ENCODE results near the gene ATP7A.
"Not testable (repeated sequence)": the region's sequence is repeated elsewhere in the genome, so short reads cannot be mapped to it uniquely, and the experiment has no call there.

Gene ATP7A

GRCh38 chrX:78037881-78038280 lies 127.4 kb downstream of the ATP7A start:
- DNase-seq (ENCODE audit: low read depth): no peak

- no peak for DNase-seq (ENCODE audit: low read depth)
Measured at GRCh38 chrX:78042601-78043000, 132.1 kb downstream of the ATP7A start.

GRCh38 chrX:78046362-78046761 lies 135.9 kb downstream of the ATP7A start:
- no peak for DNase-seq (ENCODE audit: low read depth)

- no peak for DNase-seq (ENCODE audit: low read depth)
Measured at GRCh38 chrX:78048052-78048451, 137.6 kb downstream of the ATP7A start.

GRCh38 chrX:78063687-78064086 lies 153.2 kb downstream of the ATP7A start:
- DNase-seq (ENCODE audit: low read depth): no peak

GRCh38 chrX:78064152-78064551 lies 153.7 kb downstream of the ATP7A start:
- DNase-seq (ENCODE audit: low read depth): no peak

GRCh38 chrX:78064698-78065601 lies 154.5 kb downstream of the ATP7A start:
- not testable (repeated sequence) for DNase-seq (ENCODE audit: low read depth)

GRCh38 chrX:78066110-78066509 lies 155.6 kb downstream of the ATP7A start:
- DNase-seq (ENCODE audit: low read depth): no peak

- DNase-seq (ENCODE audit: low read depth): no peak
Measured at GRCh38 chrX:78071331-78071730, 160.8 kb downstream of the ATP7A start.

GRCh38 chrX:78073147-78074077 lies 162.9 kb downstream of the ATP7A start:
- DNase-seq (ENCODE audit: low read depth): not testable (repeated sequence)

- DNase-seq (ENCODE audit: low read depth): no peak
Measured at GRCh38 chrX:78074088-78074487, 163.6 kb downstream of the ATP7A start.

- DNase-seq (ENCODE audit: low read depth): no peak
Measured at GRCh38 chrX:78075787-78076389, 165.4 kb downstream of the ATP7A start.

GRCh38 chrX:78081413-78081812 lies 170.9 kb downstream of the ATP7A start:
- DNase-seq (ENCODE audit: low read depth): not testable (repeated sequence)

- no peak for DNase-seq (ENCODE audit: low read depth)
Measured at GRCh38 chrX:78092296-78092695, 181.8 kb downstream of the ATP7A start.

GRCh38 chrX:78098108-78098507 lies 187.6 kb downstream of the ATP7A start:
- DNase-seq (ENCODE audit: low read depth): no peak

Measured in CMK (cell line).